B cell (primary cell): ENCODE data around the gene RARRES2. TPM values are rescaled to one million over a fixed set of nuclear protein-coding genes. Genes with fewer than 3 reads are reported as not detected.
A peak's percentile ranks its signal among the peaks of the same experiment; 100 is the strongest.

Experiments used
- ATAC-seq: fragments of 200-7000 bp; cut with Tn5 transposase; one replicate; pipeline ENCODE4 v1.10.0; 2021; ENCODE audit warnings: low read depth, mild to moderate bottlenecking, moderate number of reproducible peaks, moderate library complexity
- CTCF ChIA-PET: fragments of 350-600 bp; sonication (Branson Sonifier 250); formaldehyde crosslinking; loops from one replicate; lab custom pipeline; 2021; ENCODE audit warnings: antibody characterized with exemption, inconsistent platforms; lab: Charles Lee
- POLR2A ChIA-PET: fragments of 350-600 bp; sonication (Branson Sonifier 250); formaldehyde crosslinking; loops from one replicate; lab custom pipeline; 2021; ENCODE audit warnings: antibody characterized with exemption; lab: Charles Lee
- DNase-seq: peaks from one replicate; pipeline ENCODE4 v3.0.0; 2013
- H2AFZ ChIP-seq: 2 replicates; pipeline ENCODE4 v1.6.1; 2012; ENCODE audit warnings: mild to moderate bottlenecking, low read depth, low read length; ENCODE audit not compliant: insufficient read depth, poor library complexity, severe bottlenecking
- H3K27ac ChIP-seq, 2 donors: 1 replicate in 1 of 2; 2 replicates in 1 of 2; pipeline ENCODE4 v1.5.1; 2012 to 2013; ENCODE audit warnings: low read length in 2 of 2, mild to moderate bottlenecking in 2 of 2, moderate library complexity in 1 of 2
- H3K27me3 ChIP-seq, 4 experiments: fragments of 200-600 bp in 1 of 4; sonication (generic) in 1 of 4; replicated peaks in 1 of 4; 1 replicate in 2 of 4; 2 replicates in 2 of 4; pipeline versions ENCODE4 v1.6.1 to v1.7.0; 2013 to 2016; ENCODE audit warnings: low read length in 3 of 4, mild to moderate bottlenecking in 2 of 4, mixed read lengths in 1 of 4, moderate library complexity in 1 of 4; ENCODE audit not compliant: insufficient read depth in 4 of 4, control insufficient read depth in 3 of 4; ENCODE audit errors: control extremely low read depth in 1 of 4
- H3K36me3 ChIP-seq, 2 experiments: replicated peaks in 1 of 2; 1 replicate in 1 of 2; 2 replicates in 1 of 2; pipeline versions ENCODE4 v1.6.1 to v1.7.1; 2013; ENCODE audit warnings: low read length in 1 of 2; ENCODE audit not compliant: insufficient read depth in 2 of 2, control insufficient read depth in 1 of 2; ENCODE audit errors: control extremely low read depth in 1 of 2, extremely low read depth in 1 of 2
- H3K4me1 ChIP-seq, 2 donors: fragments of 200-600 bp in 1 of 2; sonication (generic) in 1 of 2; 1 replicate in 1 of 2; 2 replicates in 1 of 2; pipeline versions ENCODE4 v1.5.1 to v1.6.1; 2013 to 2017; ENCODE audit warnings: low read length in 2 of 2; ENCODE audit not compliant: control insufficient read depth in 2 of 2, insufficient read depth in 2 of 2
- H3K4me2 ChIP-seq: replicated peaks from 2 replicates; pipeline ENCODE3; 2012; ENCODE audit warnings: mild to moderate bottlenecking, low read depth, low read length; ENCODE audit not compliant: poor library complexity, severe bottlenecking
- H3K4me3 ChIP-seq, 5 experiments: fragments of 200-600 bp in 1 of 5; sonication (generic) in 1 of 5; 1 replicate in 3 of 5; 2 replicates in 2 of 5; pipeline versions ENCODE4 v1.5.1 to v1.7.0; 2011 to 2016; ENCODE audit warnings: low read length in 4 of 5, mild to moderate bottlenecking in 4 of 5, low read depth in 2 of 5, control low read depth in 1 of 5, moderate library complexity in 1 of 5; ENCODE audit not compliant: insufficient read depth in 1 of 5; ENCODE audit errors: control extremely low read depth in 1 of 5, extremely low read depth in 1 of 5
- H3K79me2 ChIP-seq: fragments of 200-600 bp; sonication (generic); one replicate; pipeline ENCODE4 v1.6.0; 2016; ENCODE audit warnings: low read length; ENCODE audit not compliant: control insufficient read depth, insufficient read depth
- H3K9ac ChIP-seq: fragments of 200-600 bp; sonication (generic); 2 replicates; pipeline ENCODE4 v1.6.1; 2017; ENCODE audit warnings: mild to moderate bottlenecking, low read length, moderate library complexity
- H3K9me3 ChIP-seq, 3 donors: one replicate each; pipeline versions ENCODE4 v1.6.1 to v1.7.1; 2013; ENCODE audit warnings: low read length in 2 of 3; ENCODE audit not compliant: control insufficient read depth in 2 of 3, insufficient read depth in 1 of 3; ENCODE audit errors: control extremely low read depth in 1 of 3
- H4K20me1 ChIP-seq: 2 replicates; pipeline ENCODE4 v1.6.0; 2012; ENCODE audit warnings: mild to moderate bottlenecking, low read length; ENCODE audit not compliant: insufficient read depth, control insufficient read depth, poor library complexity, severe bottlenecking
- H3K27ac Mint-ChIP-seq: one replicate; pipeline ENCODE4 v1.8.0; 2021; ENCODE audit warnings: mixed read lengths
- H3K27me3 Mint-ChIP-seq: one replicate; pipeline ENCODE4 v1.8.0; 2021; ENCODE audit warnings: mixed read lengths
- H3K4me1 Mint-ChIP-seq: one replicate; pipeline ENCODE4 v1.8.0; 2021; ENCODE audit warnings: mixed read lengths
- H3K4me3 Mint-ChIP-seq: one replicate; pipeline ENCODE4 v1.8.0; 2021; ENCODE audit warnings: mixed read lengths
- H3K9me3 Mint-ChIP-seq: one replicate; pipeline ENCODE4 v1.8.0; 2022; ENCODE audit warnings: mixed read lengths; ENCODE audit not compliant: insufficient read depth
- CTCF ChIP-seq: fragments of 200-600 bp; IDR thresholded peaks from one replicate; pipeline ENCODE4 v1.8.0; 2022; ENCODE audit warnings: antibody characterized with exemption, mild to moderate bottlenecking
- EZH2 ChIP-seq: IDR thresholded peaks from 2 replicates; pipeline ENCODE4 v1.6.1; 2012; ENCODE audit warnings: borderline replicate concordance, low read depth, mild to moderate bottlenecking, moderate library complexity, low read length; ENCODE audit not compliant: insufficient read depth, poor library complexity, severe bottlenecking
- whole genome bisulfite sequencing: methylation state at CpG from one replicate; pipeline ENCODE4 v1.1.5; 2013; ENCODE audit warnings: missing lambda C conversion rate; ENCODE audit not compliant: insufficient coverage; 5-methylcytosine and 5-hydroxymethylcytosine counted together
- intact Hi-C: fragments of 100-400 bp; cut with micrococcal nuclease; formaldehyde crosslinking; loops from one replicate; pipeline ENCODE4 v1.10.0; 2022
- polyA plus RNA-seq: library from polyadenylated mRNA; depleted of rRNA; stranded (reverse); fragments of >200 nt; gene quantifications from 2 replicates; pipeline ENCODE4 v1.2.3, GENCODE V29; 2012
- total RNA-seq, 2 donors: library from RNA; stranded (reverse); fragments of 120-200 nt in 1 of 2; gene quantifications; 1 replicate in 1 of 2; 2 replicates in 1 of 2; pipeline versions ENCODE4 v1.2.3 to v1.2.4, GENCODE V29; 2013 to 2022

The RARRES2 gene
- total and polyA plus RNA-seq, 2 donors (not counting 1 experiment from before 2014, with no cell fraction given), result not detected

DNA sequence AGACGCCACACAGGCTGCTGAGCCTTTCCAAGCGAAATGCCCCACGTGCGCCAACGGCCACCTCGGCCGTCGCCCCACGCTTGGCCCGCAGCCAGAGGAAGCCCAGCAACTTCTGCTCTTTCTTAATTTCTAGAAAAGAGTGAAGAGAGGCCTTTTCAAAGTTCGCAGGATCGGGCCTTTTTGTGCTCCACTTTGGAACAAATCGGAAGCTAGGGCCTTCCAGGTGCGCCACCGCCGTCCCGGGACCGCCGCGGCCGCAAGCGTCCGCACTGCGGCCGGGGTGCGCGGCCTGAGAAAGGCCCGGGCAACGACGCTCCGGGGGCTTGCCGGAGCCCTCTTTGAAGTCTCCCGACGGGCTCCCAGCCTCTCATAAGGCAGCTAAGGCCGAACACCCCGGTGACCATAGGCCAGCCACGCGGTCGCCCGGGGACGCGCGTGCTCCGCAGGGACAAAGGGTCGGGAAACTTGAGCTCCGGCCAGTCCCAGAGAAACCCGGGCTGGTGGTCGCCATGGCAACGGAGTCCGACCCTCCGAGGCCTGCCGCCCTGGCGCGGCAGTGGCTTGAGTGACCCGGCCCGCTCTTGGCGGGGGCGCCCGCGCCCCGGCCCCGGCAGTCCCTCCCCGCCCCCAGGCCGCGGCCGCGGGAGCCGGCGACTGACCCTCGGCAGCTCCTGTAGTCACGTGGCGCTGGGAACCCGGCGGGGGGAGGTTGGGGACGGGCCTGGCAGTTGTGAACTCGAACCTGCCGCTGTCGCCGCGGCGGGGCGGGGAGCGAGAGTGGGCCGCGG, 26.9 kb upstream of the RARRES2 start, which contains the start of gene REPIN1:
REPIN1 (plus strand) TSS at position 727 of the 788 bp plus-strand sequence. CDS start 890 bp downstream, outside the sequence.
- peak within 1 kb of the TSS; percentile 98 for H3K27ac Mint-ChIP-seq
- WGBS, result under 1% methylated on average over 85 of the region's 85 CpGs

More for the DNA sequence above, 26.9 kb upstream of the RARRES2 start, which contains the start of gene REPIN1:
- no peaks in the 10 kb centered on the region for H3K9me3 Mint-ChIP-seq
- peaks cover 57 to 72% of the 10 kb centered on the region in 2 donors for H3K4me1 ChIP-seq
- peaks cover 69% of the 10 kb centered on the region for H3K4me1 Mint-ChIP-seq
- peaks cover 0 to 22% of the 10 kb centered on the region in 2 experiments for H3K36me3 ChIP-seq
- peak within 1 kb of the TSS; percentile 98 to 99 for H3K27ac ChIP-seq
- peak within 1 kb of the TSS; percentile 62 to 98 (median 82) for H3K4me3 ChIP-seq
- H3K27me3 ChIP-seq, result no peaks in the 10 kb centered on the region
- peaks cover 24% of the 10 kb centered on the region for H3K79me2 ChIP-seq
- ChIA-PET CTCF (interaction anchor here (1.5 to 7.3 kb wide), 6 partner anchors 10 to 81 kb away, joined by 3 to 71 read pairs (median 12); a partner anchor contains a TSS), POLR2A (interaction anchor here (0.5 to 6.6 kb wide), 6 partner anchors 11 to 963 kb away, joined by 4 to 120 read pairs (median 8); partner anchors contain the start of gene ZNF775)
- peak within 1 kb of the TSS; percentile 85 for H3K4me2 ChIP-seq
- intact Hi-C loops, result loop anchor here (2.0 to 10.0 kb wide), 3 partner anchors 67 to 691 kb away; partner anchors contain the start of genes ABCB8, ATG9B and SLC4A2
- peak within 1 kb of the TSS; percentile 76 for H2AFZ ChIP-seq
- no peaks in the 10 kb centered on the region for H3K9me3 ChIP-seq
- peaks cover 20% of the 10 kb centered on the region for H4K20me1 ChIP-seq
- no peaks in the 10 kb centered on the region for H3K27me3 Mint-ChIP-seq
- peak within 1 kb of the TSS; percentile 92 for H3K4me3 Mint-ChIP-seq
- peak within 1 kb of the TSS; percentile 88 for H3K9ac ChIP-seq
- ATAC-seq (peak; percentile 49), DNase-seq (peak; percentile 89)
- TF ChIP-seq EZH2, result no peak
- no peak for TF ChIP-seq CTCF
